ENCODE data around the gene CLIC4. TPM values are rescaled to one million over a fixed set of nuclear protein-coding genes. Genes with fewer than 3 reads are reported as not detected.

CLIC4 gene
- total and polyA plus RNA-seq, 8 donors: 12.0 to 86.7 (median 24.8) TPM

- intact Hi-C loops (cut with DNase I): loop anchor here in 1 of 3 donors (10.0 kb wide), 1 partner anchor 328 kb away; no protein-coding TSS in a partner anchor
- no peak overlapping the region for H3K4me3 ChIP-seq
- ATAC-seq (no peak), FAIRE-seq (no peak), DNase-seq (no peak)
- H3K27ac ChIP-seq: no peak overlapping the region
- H3K27me3 ChIP-seq: no peaks in the 10 kb centered on the region
- H3K9me3 ChIP-seq: no peaks in the 10 kb centered on the region
- TF ChIP-seq CTCF (IDR thresholded peaks at IDR 0.05): no peak
- WGBS, 2 donors: 61 to 73% methylated on average over 18 of the region's 18 CpGs
- H3K36me3 ChIP-seq: no peaks in the 10 kb centered on the region
- H3K4me1 ChIP-seq: no peaks in the 10 kb centered on the region
Measured at GRCh38 chr1:24867084-24867870, 122.0 kb downstream of the CLIC4 start.

GRCh38 chr1:24868016-24868875 is 123.0 kb downstream of the CLIC4 start:
- DNase-seq: no peak
- intact Hi-C loops (cut with DNase I): loop anchor here in 1 of 3 donors (10.0 kb wide), 1 partner anchor 327 kb away; no protein-coding TSS in a partner anchor
- TF ChIP-seq CTCF (IDR thresholded peaks at IDR 0.05): no peak

GRCh38 chr1:24870551-24871195 is 125.4 kb downstream of the CLIC4 start:
- no peak for ATAC-seq
- Histone ChIP-seq H3K36me3 (no peaks in the 10 kb centered on the region), H3K9me3 (no peaks in the 10 kb centered on the region), H3K4me1 (no peaks in the 10 kb centered on the region), H3K27ac (no peak overlapping the region), H3K4me3 (no peak overlapping the region), H3K27me3 (no peaks in the 10 kb centered on the region)
- intact Hi-C loops (cut with DNase I): no loop called here
- no peak for FAIRE-seq
- DNase-seq: no peak
- WGBS, 2 donors: 58 to 66% methylated on average over 20 of the region's 20 CpGs
- TF ChIP-seq CTCF (IDR thresholded peaks at IDR 0.05): no peak

More at GRCh38 chr1:24868016-24868875, 123.0 kb downstream of the CLIC4 start:
- no peaks in the 10 kb centered on the region for H3K27me3 ChIP-seq
- no peak overlapping the region for H3K4me3 ChIP-seq
- no peak for FAIRE-seq
- no peak for ATAC-seq
- no peak overlapping the region for H3K27ac ChIP-seq
- WGBS, 2 donors: 62 to 76% methylated on average over 22 of the region's 22 CpGs
- H3K36me3 ChIP-seq: no peaks in the 10 kb centered on the region
- no peaks in the 10 kb centered on the region for H3K9me3 ChIP-seq
- no peaks in the 10 kb centered on the region for H3K4me1 ChIP-seq

GRCh38 chr1:24871306-24871901 is 126.2 kb downstream of the CLIC4 start:
- no peak for ATAC-seq
- H3K4me1 ChIP-seq: no peaks in the 10 kb centered on the region
- no peak overlapping the region for H3K27ac ChIP-seq
- DNase-seq: no peak
- intact Hi-C loops (cut with DNase I): no loop called here
- H3K4me3 ChIP-seq: no peak overlapping the region
- no peaks in the 10 kb centered on the region for H3K27me3 ChIP-seq
- WGBS, 2 donors: 78 to 83% methylated on average over 11 of the region's 11 CpGs
- H3K9me3 ChIP-seq: no peaks in the 10 kb centered on the region
- no peak for FAIRE-seq
- no peak for TF ChIP-seq CTCF (IDR thresholded peaks at IDR 0.05)
- H3K36me3 ChIP-seq: no peaks in the 10 kb centered on the region

All from pancreas (tissue), 10 donors.